ENCODE data around the gene FAM9A. TPM values are rescaled to one million over a fixed set of nuclear protein-coding genes. Genes with fewer than 3 reads are reported as not detected.

FAM9A gene
- polyA plus RNA-seq, 3 donors: not detected

Other genes starting within 250 kb of the FAM9A start
- 1 to 10 TPM; 7.4 to 9.4 (median 8.3) TPM for gene ANOS1, start 69.2 kb downstream of the FAM9A start, polyA plus RNA-seq (ENCODE audit: insufficient read length in 3 of 3)
- gene FAM9B, start 232.7 kb upstream of the FAM9A start, polyA plus RNA-seq (ENCODE audit: insufficient read length in 3 of 3): under 1 TPM; 0.10 to 0.32 (median 0.30) TPM